NCI-H2029 treated with DMSO at 0.1 percent for 48 hours (cell line): ENCODE data around the gene SRSF10.
"Not testable (repeated sequence)": the region's sequence is repeated elsewhere in the genome, so short reads cannot be mapped to it uniquely, and the experiment has no call there.

ENCODE experiments used
- DNase-seq: peaks from one replicate; lab custom pipeline; 2025; lab: John Stamatoyannopoulos, UW

SRSF10 gene

DNA sequence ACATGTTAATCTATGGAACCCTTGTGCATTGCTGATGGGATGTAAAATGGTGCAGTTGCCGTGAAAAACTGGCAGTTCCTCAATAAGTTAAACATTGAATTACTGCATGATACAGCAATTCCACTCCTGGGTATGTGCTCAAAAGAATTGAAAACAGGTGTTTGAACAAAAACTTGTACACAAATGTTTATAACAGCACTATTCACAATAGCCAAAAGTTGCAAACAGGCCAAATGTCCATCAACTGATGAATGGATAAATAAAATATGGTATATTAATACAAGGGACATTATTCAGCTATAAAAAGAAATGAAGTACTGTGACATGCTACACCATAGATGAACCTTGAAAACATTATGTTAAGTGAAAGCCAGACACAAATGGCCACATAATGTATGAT, 17.7 kb upstream of the SRSF10 start:
- DNase-seq: no peak

GRCh38 chr1:23996700-23997229, 16.6 kb upstream of the SRSF10 start:
- DNase-seq: no peak

DNA sequence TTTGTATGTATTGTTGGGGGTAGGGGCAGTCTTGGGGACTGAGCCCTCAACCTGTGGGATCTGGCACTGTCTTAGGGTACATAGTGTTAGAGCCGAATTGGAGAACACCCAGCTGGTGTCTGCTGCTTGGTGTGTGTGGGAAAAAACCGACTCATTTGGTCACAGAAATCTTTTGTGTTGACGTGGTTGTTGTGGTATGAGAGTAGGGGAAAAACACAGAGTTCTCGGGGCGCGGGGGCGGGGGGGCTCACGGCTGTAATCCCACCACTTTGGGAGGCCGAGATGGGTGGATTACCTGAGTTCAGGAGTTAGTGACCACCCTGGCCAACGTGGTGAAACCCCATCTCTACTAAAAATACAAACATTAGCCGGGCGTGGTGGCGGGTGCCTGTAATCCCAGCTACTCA, 15.3 kb upstream of the SRSF10 start:
- no peak for DNase-seq

DNA sequence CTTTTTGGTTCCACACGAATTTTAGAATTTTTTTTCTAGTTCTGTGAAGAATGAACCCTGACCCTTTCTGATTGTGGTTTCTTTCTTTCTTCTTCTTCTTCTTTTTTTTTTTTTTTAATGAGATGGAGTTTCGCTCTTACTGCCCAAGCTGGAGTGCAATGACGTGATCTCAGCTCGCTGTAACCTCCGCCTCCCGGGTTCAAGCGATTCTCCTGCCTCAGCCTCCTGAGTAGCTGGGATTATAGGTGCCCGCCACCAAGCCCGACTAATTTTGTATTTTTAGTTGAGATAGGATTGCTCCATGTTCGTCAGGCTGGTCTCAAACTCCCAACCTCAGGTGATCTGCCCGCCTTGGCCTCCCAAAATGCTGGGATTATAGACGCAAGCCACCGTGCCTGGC, 11.9 kb upstream of the SRSF10 start:
- DNase-seq: not testable (repeated sequence)

GRCh38 chr1:23989263-23989662, 9.1 kb upstream of the SRSF10 start:
- no peak for DNase-seq

DNA sequence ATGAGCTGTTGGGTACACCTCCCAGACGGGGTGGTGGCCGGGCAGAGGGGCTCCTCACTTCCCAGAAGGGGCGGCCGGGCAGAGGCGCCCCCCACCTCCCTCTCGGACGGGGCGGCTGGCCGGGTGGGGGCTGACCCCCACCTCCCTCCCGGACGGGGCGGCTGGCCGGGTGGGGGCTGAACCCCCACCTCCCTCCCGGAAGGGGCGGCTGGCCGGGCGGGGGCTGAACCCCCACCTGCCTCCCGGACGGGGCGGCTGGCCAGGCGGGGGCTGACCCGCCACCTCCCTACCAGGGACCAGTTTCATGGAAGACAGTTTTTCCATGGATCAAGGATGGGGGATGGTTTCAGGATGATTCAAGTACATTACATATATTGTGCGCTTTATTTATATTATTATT, 6.9 kb upstream of the SRSF10 start:
- not testable (repeated sequence) for DNase-seq

DNA sequence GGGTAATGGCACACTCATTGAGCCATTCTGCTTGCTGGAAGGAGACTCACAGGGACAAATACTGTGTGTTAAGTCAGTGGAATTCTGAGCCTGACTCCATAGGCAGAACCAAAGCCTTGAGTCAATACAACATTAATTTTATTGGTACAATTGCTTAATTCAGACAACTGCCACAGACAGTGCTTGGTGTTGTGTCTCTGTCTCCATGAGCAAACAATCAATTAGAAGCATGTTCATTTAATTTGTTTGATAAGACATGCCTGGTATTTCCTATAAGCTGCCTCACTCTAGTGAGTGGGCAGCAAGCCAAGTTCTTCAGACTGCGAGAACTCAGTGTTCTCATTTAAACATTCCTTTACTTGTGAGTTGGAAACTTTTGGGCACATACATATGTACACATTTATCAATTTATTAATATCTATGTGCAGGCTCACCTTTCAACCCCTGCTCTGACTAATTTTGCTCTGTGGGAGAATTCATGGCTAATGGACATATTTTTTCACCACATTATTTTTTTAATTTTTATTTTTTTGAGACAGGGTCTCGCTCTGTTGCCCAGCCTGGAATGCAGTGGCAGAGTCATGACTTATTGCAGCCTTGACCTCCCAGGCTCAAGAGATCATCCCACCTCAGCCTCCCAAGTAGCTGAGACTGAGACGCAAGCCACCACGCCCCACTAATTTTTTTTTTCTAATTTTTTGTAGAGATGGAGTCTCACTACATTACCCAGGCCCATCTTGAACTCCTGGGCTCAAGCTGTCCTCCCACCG, 4.5 kb upstream of the SRSF10 start:
- DNase-seq: no peak

DNA sequence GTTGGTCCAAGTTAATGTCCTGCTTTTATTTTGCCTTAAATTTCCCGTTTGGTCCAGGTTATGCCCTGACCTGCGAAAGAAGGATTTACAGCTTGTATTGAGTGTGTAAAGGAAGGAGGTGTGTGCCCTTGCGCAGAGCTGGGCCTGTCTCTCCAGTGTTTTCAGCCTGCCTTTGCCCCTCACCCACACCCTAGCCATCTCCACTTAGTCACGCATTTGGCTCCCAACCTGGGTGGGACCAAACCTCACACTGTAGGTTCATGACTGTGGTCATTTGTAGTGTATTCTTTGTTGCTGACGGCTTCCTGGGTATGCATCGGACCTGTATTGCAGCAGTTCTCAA, 572 bp upstream of the SRSF10 start:
- peak; percentile 71 for DNase-seq

GRCh38 chr1:23979387-23979880, 693 bp downstream of the SRSF10 start:
- DNase-seq: no peak

- DNase-seq: no peak
Observed at GRCh38 chr1:23978805-23979204, 1.3 kb downstream of the SRSF10 start.

DNA sequence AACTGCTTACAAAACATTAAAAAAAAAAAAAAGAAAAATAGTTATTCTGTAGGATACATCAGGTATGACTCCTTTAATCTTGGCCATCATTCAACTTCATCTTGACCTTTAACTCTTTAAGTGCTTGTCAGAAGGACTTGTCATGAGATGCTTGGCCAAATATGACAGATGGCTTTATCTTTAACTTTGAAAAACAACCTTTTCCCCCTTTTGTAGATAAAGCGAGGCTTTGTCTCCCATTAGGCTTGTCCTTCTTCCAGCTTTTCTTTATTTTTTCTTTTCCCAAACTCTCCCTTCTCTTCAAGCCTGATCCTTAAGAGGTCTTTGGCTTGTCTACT, 2.3 kb downstream of the SRSF10 start:
- DNase-seq: no peak

DNA sequence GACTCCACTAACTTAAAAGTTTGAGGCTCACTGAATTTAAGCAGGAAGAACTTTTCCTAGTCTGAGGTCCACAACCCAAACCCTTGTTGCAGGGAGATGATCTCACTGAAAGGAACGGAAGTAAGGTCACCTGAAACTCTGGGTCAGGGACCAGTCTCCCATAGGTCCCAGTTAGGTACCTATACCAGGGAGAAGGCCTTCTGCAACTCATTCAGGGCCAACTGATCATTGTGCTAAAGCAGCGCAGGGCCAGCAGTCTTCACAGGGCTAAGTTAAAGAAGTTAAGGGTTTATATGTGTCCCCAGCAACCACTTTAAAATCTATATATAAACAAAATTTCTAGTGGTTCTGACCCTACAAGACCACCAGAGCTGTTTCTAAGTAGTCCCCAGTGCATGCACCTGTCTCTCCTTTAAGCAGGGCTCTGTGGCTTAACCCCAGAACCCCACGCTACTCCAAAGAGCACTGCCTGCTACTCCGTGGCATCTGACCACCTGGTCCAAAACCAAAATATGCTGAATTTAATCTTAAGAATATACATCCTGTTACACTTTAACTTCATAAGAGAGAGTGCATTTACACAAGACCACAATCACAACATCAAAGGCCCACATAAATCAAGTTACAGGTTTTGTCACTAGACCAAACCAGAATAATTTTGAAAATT, 2.8 kb downstream of the SRSF10 start:
- no peak for DNase-seq

DNA sequence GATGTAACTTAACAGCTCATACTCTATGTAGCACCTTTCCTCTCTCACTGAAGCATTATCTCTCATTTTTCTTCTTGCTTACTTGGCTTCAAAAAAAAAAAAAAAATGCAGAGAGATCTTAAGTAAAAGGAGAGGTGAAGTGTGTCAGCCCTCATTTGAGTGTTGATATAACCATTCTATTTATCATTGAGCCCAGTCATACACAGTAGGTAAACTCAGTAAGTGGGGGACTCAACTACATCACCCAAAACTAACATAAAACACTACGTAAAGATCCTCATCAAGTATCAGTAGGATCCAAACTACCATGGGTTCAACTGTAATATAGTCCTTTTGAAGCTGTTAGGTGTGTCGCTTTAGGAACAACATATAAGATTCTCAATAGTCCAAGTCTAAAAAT, 12.3 kb downstream of the SRSF10 start:
- DNase-seq: no peak

- no peak for DNase-seq
Observed at GRCh38 chr1:23966973-23967493, 13.1 kb downstream of the SRSF10 start.

DNA sequence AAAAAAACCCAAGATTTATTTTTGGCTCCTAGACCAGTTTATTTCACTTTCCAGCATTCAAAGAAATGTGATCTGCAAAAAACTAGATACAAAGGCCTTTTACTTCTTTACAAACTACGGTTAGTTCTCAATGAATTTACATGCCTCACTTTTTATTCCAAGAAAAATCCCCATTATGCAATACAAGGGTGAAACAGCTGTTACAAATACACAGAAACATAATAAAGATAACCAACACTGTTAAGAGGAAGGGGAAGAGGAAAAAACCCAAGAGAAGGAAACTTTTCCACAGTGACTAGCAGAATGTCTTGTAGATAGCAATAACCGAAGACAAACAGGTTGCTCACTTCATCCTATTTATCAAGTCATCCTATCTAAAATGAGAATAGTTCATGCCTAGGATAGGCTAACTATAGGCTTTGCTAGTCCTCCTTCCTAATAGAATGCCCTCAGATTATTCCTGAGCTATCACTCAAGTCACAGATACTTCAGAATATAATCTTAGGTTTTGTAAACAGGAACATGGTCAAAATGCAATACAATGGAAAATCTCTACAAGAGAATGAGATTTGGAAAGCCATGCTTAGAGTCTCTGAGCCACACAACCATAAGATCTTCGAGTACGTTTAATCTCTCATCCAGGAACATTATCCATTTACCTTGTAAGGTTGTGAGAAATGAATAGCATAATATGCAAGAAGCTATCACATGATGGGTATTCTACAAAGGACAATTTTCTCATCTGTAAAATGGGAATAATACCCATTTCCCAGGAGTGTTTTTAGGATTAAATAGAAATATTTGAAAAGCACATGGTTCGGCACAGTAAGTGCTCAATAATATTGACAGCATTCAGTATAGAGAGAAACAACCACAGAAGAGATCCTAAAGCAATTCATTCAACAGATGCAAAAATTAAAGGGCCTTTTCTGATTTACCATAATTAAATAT, 15.1 kb downstream of the SRSF10 start:
- no peak for DNase-seq

GRCh38 chr1:23964235-23964668, 15.9 kb downstream of the SRSF10 start:
- DNase-seq: no peak

DNA sequence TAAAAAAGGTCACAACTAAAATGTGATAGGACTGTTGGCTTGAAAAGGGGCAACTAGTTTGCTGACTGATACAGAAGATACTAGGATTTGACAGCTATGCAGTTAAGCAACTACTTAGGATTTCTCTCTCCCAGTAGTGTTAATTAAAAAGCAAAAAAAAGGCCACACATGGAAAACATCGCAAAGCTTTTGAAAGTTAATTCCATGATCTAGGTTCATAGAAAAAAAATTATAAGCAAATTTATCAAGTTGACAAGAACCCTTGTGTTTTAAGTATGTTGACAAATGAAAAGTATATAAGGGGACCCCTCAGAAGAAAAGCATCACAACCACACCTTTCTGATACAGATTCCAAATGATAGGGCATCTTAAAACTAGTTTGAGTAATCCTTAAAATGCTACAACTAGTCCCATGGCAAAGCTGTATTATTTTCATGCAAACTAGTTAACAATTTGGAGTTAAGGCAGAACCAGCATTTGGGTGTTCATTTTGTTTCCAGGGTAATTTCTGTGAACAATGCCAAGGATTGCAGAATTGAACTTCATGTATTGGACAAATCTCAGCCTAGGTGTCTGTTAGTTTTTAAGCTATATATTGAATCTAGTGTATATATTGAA, 16.4 kb downstream of the SRSF10 start:
- no peak for DNase-seq

- no peak for DNase-seq
Observed at GRCh38 chr1:23960291-23961020, 19.7 kb downstream of the SRSF10 start.

- peak; percentile 88 for DNase-seq
Observed at GRCh38 chr1:23959461-23960290, 20.5 kb downstream of the SRSF10 start, which contains the start of gene PNRC2. Gene PNRC2 (plus strand): TSS chr1:23959828. CDS start chr1:23961458, 1,630 bp downstream.
